Measurements from ENCODE around the gene REXO4.

DNA sequence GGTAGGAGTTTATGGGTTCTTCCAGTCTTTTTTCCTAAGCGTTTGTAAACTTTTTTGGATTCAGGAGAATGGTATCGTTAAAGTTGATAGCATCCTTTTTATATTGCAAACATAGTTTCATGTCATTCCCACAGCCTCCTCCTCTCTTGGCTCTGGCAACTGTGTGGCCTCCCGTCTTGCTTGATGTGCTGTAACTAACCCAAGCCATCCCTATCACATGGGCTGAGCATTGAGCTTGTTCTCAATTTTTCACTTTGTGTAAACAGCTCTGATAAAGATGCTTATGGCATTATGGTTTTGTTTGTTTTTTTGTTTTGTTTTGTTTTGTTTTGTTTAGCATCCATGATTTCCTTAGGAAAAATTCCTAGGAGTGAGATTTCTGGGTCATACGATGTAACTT is 37.1 kb downstream of the REXO4 start:
- no peak for TF ChIP-seq GATA2 (IDR thresholded peaks at IDR 0.05; ENCODE audit: low read depth, low read length)
- no peak for TF ChIP-seq GATA3 (IDR thresholded peaks at IDR 0.05; ENCODE audit: low read depth, low read length)

All from SH-SY5Y (cell line).